ENCODE data around the gene PMIS2. TPM values are rescaled to one million over a fixed set of nuclear protein-coding genes. Genes with fewer than 3 reads are reported as not detected.

PMIS2 gene
- total and polyA plus RNA-seq, 2 of the 8 experiments (the other 6 are each of a cell fraction or from before 2014, with no cell fraction given): not detected

GRCh38 chr19:35596366-35596999, 10.5 kb downstream of the PMIS2 start:
- ChIA-PET POLR2A (ENCODE audit: partially characterized antibody) (interaction anchor here (1.1 to 4.0 kb wide), 2 partner anchors 15 to 42 kb away, joined by 3 to 16 read pairs; partner anchors contain the start of gene HAUS5), CTCF (ENCODE audit: partially characterized antibody) (interaction anchor here (0.7 to 2.0 kb wide), 3 partner anchors 33 to 48 kb away, joined by 3 to 9 read pairs (median 7); partner anchors contain the start of gene ATP4A)
- Histone ChIP-seq H2AFZ (ENCODE audit: low read length) (no peak overlapping the region), H3K27ac (ENCODE audit: low read depth, low read length) (no peak overlapping the region), H3K9ac (replicated peaks in 1 of 4; ENCODE audit: extremely low read depth in 1 of 4, low read depth in 3 of 4, low read length in 3 of 4) (no peak overlapping the region), H3K18ac (ENCODE audit: extremely low read depth, low read length) (no peak overlapping the region), H4K91ac (replicated peaks; ENCODE audit: insufficient read length, low read length) (no peak overlapping the region), H3K4ac (replicated peaks; ENCODE audit: insufficient read length, low read depth, low read length) (no peak overlapping the region), H4K20me1 (replicated peaks in 1 of 2; ENCODE audit: control insufficient read depth in 1 of 2, insufficient read depth in 2 of 2, low read length in 2 of 2) (no peaks in the 10 kb centered on the region), H2BK20ac (ENCODE audit: low read length) (no peak overlapping the region), H2BK120ac (replicated peaks; ENCODE audit: low read depth, low read length) (no peak overlapping the region), H3K79me2 (ENCODE audit: control insufficient read depth in 1 of 2, insufficient read depth in 2 of 2, low read length in 2 of 2) (no peaks in the 10 kb centered on the region), H3K56ac (replicated peaks; ENCODE audit: insufficient read length, low read depth, low read length) (no peak overlapping the region), H2BK5ac (ENCODE audit: low read depth, low read length) (no peak overlapping the region), H4K5ac (ENCODE audit: insufficient read length, low read depth, low read length) (no peak overlapping the region), H2AK5ac (ENCODE audit: low read depth, low read length) (no peak overlapping the region), H3K14ac (ENCODE audit: insufficient read length) (no peak overlapping the region), H3K23me2 (ENCODE audit: low read depth, low read length) (no peaks in the 10 kb centered on the region; the same call in 1 of the 2 replicates), H2BK12ac (ENCODE audit: low read depth, low read length) (no peak overlapping the region), H3K23ac (ENCODE audit: insufficient read length) (no peak overlapping the region), H3K27me3 (replicated peaks in 1 of 4; ENCODE audit: control insufficient read depth in 3 of 4, extremely low read depth in 1 of 4, insufficient read depth in 3 of 4, low read length in 3 of 4) (peaks cover 0 to 3% (median 0%) of the 10 kb centered on the region in 4 experiments; a peak in 2 of 7 replicates), H4K8ac (ENCODE audit: extremely low read depth, insufficient read depth, low read length) (no peak overlapping the region; the same call in 1 of the 2 replicates), H3K4me2 (ENCODE audit: insufficient read depth in 1 of 2, low read depth in 2 of 2, low read length in 2 of 2) (no peak overlapping the region), H2BK15ac (ENCODE audit: low read length) (no peak overlapping the region), H3K79me1 (ENCODE audit: low read depth, low read length) (no peaks in the 10 kb centered on the region), H3K36me3 (ENCODE audit: control insufficient read depth in 2 of 4, insufficient read depth in 4 of 4, low read length in 3 of 4) (no peaks in the 10 kb centered on the region), H3K4me3 (ENCODE audit: extremely low read depth in 1 of 4, insufficient read depth in 2 of 4, low read depth in 3 of 4, low read length in 4 of 4) (no peak overlapping the region), H3K4me1 (replicated peaks in 1 of 4; ENCODE audit: control insufficient read depth in 3 of 4, insufficient read depth in 4 of 4, low read length in 3 of 4) (no peaks in the 10 kb centered on the region), H3K9me3 (ENCODE audit: insufficient read depth in 2 of 2, low read depth in 1 of 2, low read length in 1 of 2) (no peaks in the 10 kb centered on the region)
- no peak for DNase-seq (ENCODE audit: low read depth in 1 of 2, low spot score in 2 of 2)
- WGBS, 2 experiments (ENCODE audit: extremely low coverage in 1 of 2, insufficient coverage in 1 of 2, insufficient read length in 1 of 2, insufficient replicate concordance in 2 of 2, low coverage in 1 of 2, low lambda C conversion rate in 2 of 2, missing lambda C conversion rate in 1 of 2): 90% methylated on average over 4 of the region's 4 CpGs; no CpG with 5 or more reads in 1 of the 2 experiments
- peak; percentile 28 for FAIRE-seq
- TF ChIP-seq SP1 (IDR thresholded peaks at IDR 0.05; ENCODE audit: low read depth, low read length) (peak; percentile 89), SP2 (IDR thresholded peaks at IDR 0.05; ENCODE audit: low read length) (peak; percentile 25; the same call in 1 of the 2 replicates), CBX5 (IDR thresholded peaks at IDR 0.05; ENCODE audit: low read depth, low read length) (no peak), SUZ12 (IDR thresholded peaks at IDR 0.05; ENCODE audit: low read length) (no peak)
